Esophagus muscularis mucosa (tissue), 4 donors: Measurements from ENCODE around the gene MT3. TPM values are rescaled to one million over a fixed set of nuclear protein-coding genes. Genes with fewer than 3 reads are reported as not detected.

Source experiments
- DNase-seq: peaks from one replicate; pipeline ENCODE4 v3.0.0-alpha.2; 2017; ENCODE audit errors: extremely low spot score
- H3K27ac ChIP-seq, 4 donors: fragments of 200-600 bp; sonication (generic); replicated peaks in 1 of 4; 1 replicate in 3 of 4; 2 replicates in 1 of 4; pipeline ENCODE4 v1.5.1; 2016 to 2019; ENCODE audit warnings: mild to moderate bottlenecking in 1 of 4
- H3K27me3 ChIP-seq, 4 donors: fragments of 200-600 bp; sonication (generic); one replicate each; pipeline versions ENCODE4 v1.5.1 to v1.6.0; 2016 to 2019
- H3K36me3 ChIP-seq, 4 donors: fragments of 200-600 bp; sonication (generic); one replicate each; pipeline ENCODE4 v1.5.1; 2016 to 2019
- H3K4me1 ChIP-seq, 4 donors: fragments of 200-600 bp; sonication (generic); one replicate each; pipeline ENCODE4 v1.5.1; 2016 to 2019
- H3K4me3 ChIP-seq, 4 donors: fragments of 200-600 bp; sonication (generic); 1 replicate in 2 of 4; 2 replicates in 2 of 4; pipeline ENCODE4 v1.5.1; 2016 to 2019; ENCODE audit warnings: mild to moderate bottlenecking in 4 of 4, moderate library complexity in 1 of 4
- H3K9me3 ChIP-seq, 4 donors: fragments of 200-600 bp; sonication (generic); 1 replicate in 3 of 4; 2 replicates in 1 of 4; pipeline ENCODE4 v1.5.1; 2016 to 2019
- CTCF ChIP-seq, 3 experiments: fragments of 200-600 bp in 2 of 3; fragments of 450-650 bp in 1 of 3; sonication (generic) in 2 of 3; IDR thresholded peaks; one replicate each; pipeline ENCODE4 v1.5.1; 2017 to 2019; ENCODE audit warnings: antibody characterized with exemption in 3 of 3, mild to moderate bottlenecking in 2 of 3, moderate library complexity in 1 of 3
- EP300 ChIP-seq: sonication (generic); formaldehyde crosslinking; IDR thresholded peaks from one replicate; pipeline ENCODE4 v1.6.1; 2017; ENCODE audit warnings: antibody characterized with exemption
- POLR2A ChIP-seq: fragments of 450-650 bp; IDR thresholded peaks from one replicate; pipeline ENCODE4 v1.6.1; 2017; ENCODE audit warnings: antibody characterized with exemption, moderate library complexity, mild to moderate bottlenecking, low read depth
- POLR2AphosphoS5 ChIP-seq, 2 donors: sonication (generic); formaldehyde crosslinking; IDR thresholded peaks; one replicate each; pipeline ENCODE4 v1.6.1; 2017; ENCODE audit warnings: antibody characterized with exemption in 2 of 2
- WGBS: methylation state at CpG from one replicate; pipeline ENCODE4 v1.1.5; 2018; 5-methylcytosine and 5-hydroxymethylcytosine counted together
- intact Hi-C: fragments of 100-400 bp; cut with DNase I; formaldehyde crosslinking; loops from one replicate; pipeline ENCODE4 v1.15.1; 2023
- total RNA-seq, 4 donors: library from RNA; depleted of rRNA; stranded (reverse); fragments of >200 nt; gene quantifications; one replicate each; pipeline versions ENCODE4 v1.1.0 to v1.2.1, GENCODE V29; 2016

The MT3 gene
- total RNA-seq, 4 donors from 2014 or later: 2.0 to 12.5 (median 4.1) TPM

- TF ChIP-seq POLR2A (peak; percentile 34), CTCF (IDR thresholded peaks at IDR 0.05) (no peak), POLR2AphosphoS5 (IDR thresholded peaks at IDR 0.05) (peak; percentile 77), EP300 (peak; percentile 43)
- Histone ChIP-seq H3K27me3 (no peaks in the 10 kb centered on the region), H3K4me1 (peaks cover 54 to 65% (median 60%) of the 10 kb centered on the region in 4 donors), H3K9me3 (no peaks in the 10 kb centered on the region), H3K27ac (peak overlapping the region; percentile 84 to 96 (median 92)), H3K36me3 (no peaks in the 10 kb centered on the region), H3K4me3 (peak overlapping the region; percentile 56 to 67 (median 62))
- WGBS: 21% methylated on average over 10 of the region's 10 CpGs
- intact Hi-C loops: no loop called here
- DNase-seq: no peak
These were observed 20.8 kb downstream of the MT3 start for GRCh38 chr16:56610017-56610608.

- Histone ChIP-seq H3K4me3 (peak overlapping the region in 3 of 4 donors; percentile 56 to 67 (median 61)), H3K27me3 (no peaks in the 10 kb centered on the region)
- intact Hi-C loops: no loop called here
These were observed 21.3 kb downstream of the MT3 start for GRCh38 chr16:56610609-56611111.

GRCh38 chr16:56611281-56611833 is 22.0 kb downstream of the MT3 start:
- H3K27me3 ChIP-seq: no peaks in the 10 kb centered on the region
- intact Hi-C loops: no loop called here
- no peak for DNase-seq
- H3K4me3 ChIP-seq: peak overlapping the region in 1 of 4 donors; percentile 67
- peaks cover 46 to 56% (median 52%) of the 10 kb centered on the region in 4 donors for H3K4me1 ChIP-seq
- TF ChIP-seq POLR2AphosphoS5 (IDR thresholded peaks at IDR 0.05): peak; percentile 57 to 62
- no peak for TF ChIP-seq CTCF (IDR thresholded peaks at IDR 0.05)
- H3K27ac ChIP-seq: peak overlapping the region; percentile 84 to 96 (median 92)
- WGBS: 87% methylated on average over 2 of the region's 2 CpGs
- no peaks in the 10 kb centered on the region for H3K9me3 ChIP-seq
- H3K36me3 ChIP-seq: no peaks in the 10 kb centered on the region

More at GRCh38 chr16:56610609-56611111, 21.3 kb downstream of the MT3 start:
- Histone ChIP-seq H3K36me3 (no peaks in the 10 kb centered on the region), H3K9me3 (no peaks in the 10 kb centered on the region), H3K4me1 (peaks cover 53 to 62% (median 59%) of the 10 kb centered on the region in 4 donors), H3K27ac (peak overlapping the region; percentile 84 to 96 (median 92))
- 24% methylated on average over 2 of the region's 2 CpGs for WGBS
- DNase-seq: no peak
- TF ChIP-seq POLR2AphosphoS5 (IDR thresholded peaks at IDR 0.05) (no peak), POLR2A (no peak), CTCF (IDR thresholded peaks at IDR 0.05) (no peak), EP300 (no peak)

- H3K36me3 ChIP-seq: no peaks in the 10 kb centered on the region
- TF ChIP-seq EP300 (no peak), CTCF (IDR thresholded peaks at IDR 0.05) (no peak), POLR2A (no peak), POLR2AphosphoS5 (IDR thresholded peaks at IDR 0.05) (no peak)
- intact Hi-C loops: no loop called here
- DNase-seq: no peak
- no peak overlapping the region for H3K27ac ChIP-seq
- no peak overlapping the region for H3K4me3 ChIP-seq
- H3K4me1 ChIP-seq: peaks cover 39 to 51% (median 49%) of the 10 kb centered on the region in 4 donors
- H3K27me3 ChIP-seq: no peaks in the 10 kb centered on the region
- no peaks in the 10 kb centered on the region for H3K9me3 ChIP-seq
These were observed 24.4 kb downstream of the MT3 start for GRCh38 chr16:56613706-56614105.
